ENCODE measurements around the gene HSPA9. TPM values are rescaled to one million over a fixed set of nuclear protein-coding genes. Genes with fewer than 3 reads are reported as not detected.
A peak's percentile ranks its signal among the peaks of the same experiment; 100 is the strongest.

The HSPA9 gene
- total RNA-seq, 1 experiment from 2014 or later, result 537 TPM

- CTCF ChIA-PET, result no interaction called here
- no peaks in the 10 kb centered on the region; the same call in none of the 2 replicates for H3K36me3 ChIP-seq (ENCODE audit: control insufficient read depth, insufficient read depth, low read length)
- intact Hi-C loops (cut with micrococcal nuclease; ENCODE audit: unreplicated experiment), result no loop called here
- no peak for TF ChIP-seq CTCF (IDR thresholded peaks at IDR 0.05; ENCODE audit: insufficient read depth in 1 of 2, low read depth in 1 of 2, low read length in 1 of 2, severe bottlenecking in 1 of 2, unreplicated experiment in 1 of 2)
- Mint-ChIP-seq H3K36me3 (ENCODE audit: insufficient read depth, unreplicated experiment) (peaks cover 93% of the 10 kb centered on the region), H3K9me3 (ENCODE audit: unreplicated experiment) (no peaks in the 10 kb centered on the region), H3K27me3 (ENCODE audit: insufficient read depth, unreplicated experiment) (no peaks in the 10 kb centered on the region), H3K4me1 (ENCODE audit: low read depth, unreplicated experiment) (peaks cover 39% of the 10 kb centered on the region), H3K4me3 (ENCODE audit: unreplicated experiment) (peak overlapping the region; percentile 11), H3K27ac (ENCODE audit: unreplicated experiment) (peak overlapping the region; percentile 75)
- no peak for DNase-seq
- H3K4me1 ChIP-seq, result peaks cover 41% of the 10 kb centered on the region
- H3K4me3 ChIP-seq (ENCODE audit: low read depth, low read length), result no peak overlapping the region
- H3K27me3 ChIP-seq (replicated peaks; ENCODE audit: control insufficient read depth, insufficient read depth, low read length), result no peaks in the 10 kb centered on the region
- POLR2A ChIA-PET, result interaction anchor here (3.4 kb wide), 1 partner anchor 13 kb away, joined by 36 read pairs; the partner anchor contains the start of gene ETF1
- no TSS peak for BruUV-seq (replicated peaks)
- no peaks in the 10 kb centered on the region for H3K9me3 ChIP-seq
Observed at GRCh38 chr5:138529812-138530211, 45.4 kb downstream of the HSPA9 start.

GRCh38 chr5:138528744-138529469 lies 46.3 kb downstream of the HSPA9 start:
- Mint-ChIP-seq H3K36me3 (ENCODE audit: insufficient read depth, unreplicated experiment) (peaks cover 93% of the 10 kb centered on the region), H3K4me3 (ENCODE audit: unreplicated experiment) (peak overlapping the region; percentile 62), H3K9me3 (ENCODE audit: unreplicated experiment) (no peaks in the 10 kb centered on the region), H3K4me1 (ENCODE audit: low read depth, unreplicated experiment) (peaks cover 32% of the 10 kb centered on the region), H3K27ac (ENCODE audit: unreplicated experiment) (peak overlapping the region; percentile 75), H3K27me3 (ENCODE audit: insufficient read depth, unreplicated experiment) (no peaks in the 10 kb centered on the region)
- ChIA-PET POLR2A (interaction anchor here (1.0 to 3.4 kb wide), 3 partner anchors 14 to 64 kb away, joined by 5 to 36 read pairs (median 6); partner anchors contain the start of genes EGR1, ETF1 and HSPA9), CTCF (interaction anchor here (1.0 to 1.2 kb wide), 3 partner anchors 25 to 65 kb away, joined by 4 to 5 read pairs (median 5); partner anchors contain the start of gene EGR1)
- no peak for TF ChIP-seq CTCF (IDR thresholded peaks at IDR 0.05; ENCODE audit: insufficient read depth in 1 of 2, low read depth in 1 of 2, low read length in 1 of 2, severe bottlenecking in 1 of 2, unreplicated experiment in 1 of 2)
- Histone ChIP-seq H3K36me3 (ENCODE audit: control insufficient read depth, insufficient read depth, low read length) (no peaks in the 10 kb centered on the region; the same call in none of the 2 replicates), H3K4me1 (peaks cover 41% of the 10 kb centered on the region), H3K4me3 (ENCODE audit: low read depth, low read length) (no peak overlapping the region), H3K27me3 (replicated peaks; ENCODE audit: control insufficient read depth, insufficient read depth, low read length) (no peaks in the 10 kb centered on the region), H3K9me3 (no peaks in the 10 kb centered on the region)
- intact Hi-C loops (cut with micrococcal nuclease; ENCODE audit: unreplicated experiment), result loop anchor here (1.0 kb wide), 1 partner anchor 14 kb away; the partner anchor contains the start of gene ETF1
- peak in 1 of 2 experiments; percentile 24 for DNase-seq
- BruUV-seq (replicated peaks), result no TSS peak

- BruUV-seq (replicated peaks), result no TSS peak
- peaks cover 32% of the 10 kb centered on the region for H3K4me1 Mint-ChIP-seq (ENCODE audit: low read depth, unreplicated experiment)
- Histone ChIP-seq H3K27me3 (replicated peaks; ENCODE audit: control insufficient read depth, insufficient read depth, low read length) (no peaks in the 10 kb centered on the region), H3K4me1 (peaks cover 41% of the 10 kb centered on the region), H3K36me3 (ENCODE audit: control insufficient read depth, insufficient read depth, low read length) (no peaks in the 10 kb centered on the region; the same call in none of the 2 replicates), H3K4me3 (ENCODE audit: low read depth, low read length) (no peak overlapping the region), H3K9me3 (no peaks in the 10 kb centered on the region)
- peak overlapping the region; percentile 23 for H3K4me3 Mint-ChIP-seq (ENCODE audit: unreplicated experiment)
- DNase-seq, result peak in 1 of 2 experiments; percentile 74
- CTCF ChIA-PET, result interaction anchor here (0.8 to 1.2 kb wide), 4 partner anchors 15 to 64 kb away, joined by 3 to 5 read pairs (median 4); partner anchors contain the start of genes EGR1 and ETF1
- H3K36me3 Mint-ChIP-seq (ENCODE audit: insufficient read depth, unreplicated experiment), result peaks cover 93% of the 10 kb centered on the region
- no peak for TF ChIP-seq CTCF (IDR thresholded peaks at IDR 0.05; ENCODE audit: insufficient read depth in 1 of 2, low read depth in 1 of 2, low read length in 1 of 2, severe bottlenecking in 1 of 2, unreplicated experiment in 1 of 2)
- POLR2A ChIA-PET, result interaction anchor here (0.6 to 3.4 kb wide), 4 partner anchors 15 to 63 kb away, joined by 3 to 36 read pairs (median 6); partner anchors contain the start of genes EGR1, ETF1 and HSPA9
- intact Hi-C loops (cut with micrococcal nuclease; ENCODE audit: unreplicated experiment), result loop anchor here (1.0 kb wide), 1 partner anchor 15 kb away; the partner anchor contains the start of gene ETF1
- H3K27ac Mint-ChIP-seq (ENCODE audit: unreplicated experiment), result peak overlapping the region; percentile 85
- no peaks in the 10 kb centered on the region for H3K27me3 Mint-ChIP-seq (ENCODE audit: insufficient read depth, unreplicated experiment)
- no peaks in the 10 kb centered on the region for H3K9me3 Mint-ChIP-seq (ENCODE audit: unreplicated experiment)
Observed at GRCh38 chr5:138528208-138528607, 47.0 kb downstream of the HSPA9 start.
